Stomach (tissue), 9 donors: ENCODE measurements around the gene CAMKK1. TPM values are rescaled to one million over a fixed set of nuclear protein-coding genes. Genes with fewer than 3 reads are reported as not detected.

Experiments
- DNase-seq, 2 donors: peaks; one replicate each; pipeline versions ENCODE4 v3.0.0 to v3.0.0-alpha.2; 2013 to 2019
- H3K27ac ChIP-seq, 5 donors: fragments of 200-600 bp in 4 of 5; sonication (generic) in 4 of 5; one replicate each; pipeline ENCODE4 v1.5.1; 2013 to 2019; ENCODE audit warnings: mild to moderate bottlenecking in 1 of 5, moderate library complexity in 1 of 5
- H3K27me3 ChIP-seq, 3 donors: fragments of 200-600 bp; sonication (generic); one replicate each; pipeline ENCODE4 v1.5.1; 2017 to 2019; ENCODE audit warnings: mixed run types in 1 of 3
- H3K36me3 ChIP-seq, 4 donors: fragments of 200-600 bp; sonication (generic); 1 replicate in 3 of 4; 2 replicates in 1 of 4; pipeline ENCODE4 v1.5.1; 2016 to 2019
- H3K4me1 ChIP-seq, 4 donors: fragments of 200-600 bp; sonication (generic); one replicate each; pipeline ENCODE4 v1.5.1; 2016 to 2019
- H3K4me3 ChIP-seq, 4 donors: fragments of 200-600 bp; sonication (generic) in 3 of 4; one replicate each; pipeline ENCODE4 v1.5.1; 2016 to 2019; ENCODE audit warnings: mild to moderate bottlenecking in 1 of 4
- H3K9me3 ChIP-seq, 4 donors: fragments of 200-600 bp; sonication (generic); one replicate each; pipeline ENCODE4 v1.5.1; 2016 to 2019
- CTCF ChIP-seq, 7 experiments: fragments of 450-650 bp in 4 of 7; fragments of 200-600 bp in 3 of 7; sonication (generic) in 3 of 7; IDR thresholded peaks; one replicate each; pipeline ENCODE4 v1.5.1; 2016 to 2019; ENCODE audit warnings: antibody characterized with exemption in 7 of 7, control low read depth in 2 of 7, mild to moderate bottlenecking in 1 of 7
- EP300 ChIP-seq: sonication (generic); formaldehyde crosslinking; IDR thresholded peaks from one replicate; pipeline ENCODE4 v1.6.1; 2017; ENCODE audit warnings: antibody characterized with exemption
- POLR2A ChIP-seq, 4 donors: fragments of 450-650 bp; IDR thresholded peaks; one replicate each; pipeline ENCODE4 v1.6.1; 2016; ENCODE audit warnings: antibody characterized with exemption in 4 of 4, control low read depth in 2 of 4, mild to moderate bottlenecking in 1 of 4, moderate library complexity in 1 of 4
- POLR2AphosphoS5 ChIP-seq, 3 donors: sonication (generic); formaldehyde crosslinking; IDR thresholded peaks; one replicate each; pipeline ENCODE4 v1.6.1; 2016; ENCODE audit warnings: antibody characterized with exemption in 3 of 3
- WGBS, 5 donors: extraction: QIAGEN DNeasy Blood & Tissue Kit in 3 of 5; methylation state at CpG; one replicate each; pipeline versions ENCODE4 v1.1.5 to v1.1.7; 2013 to 2018; 5-methylcytosine and 5-hydroxymethylcytosine counted together
- intact Hi-C: fragments of 100-400 bp; cut with DNase I; formaldehyde crosslinking; loops from one replicate; pipeline ENCODE4 v1.15.1; 2023; ENCODE audit warnings: low total_unique reads
- polyA plus RNA-seq, 3 donors: library from polyadenylated mRNA; stranded (reverse); fragments of 200-250 nt; gene quantifications; one replicate each; pipeline ENCODE4 v1.2.3, GENCODE V29; 2013
- total RNA-seq, 5 donors: library from RNA; depleted of rRNA; stranded (reverse); fragments of >200 nt; gene quantifications; one replicate each; pipeline versions ENCODE4 v1.1.0 to v1.2.3, GENCODE V29; 2014 to 2016
- donor health status: healthy with polysubstance abuse.
- donor health status: Bipolar disorder and iron deficiency.
- donor health status: healthy.

The CAMKK1 gene
- total and polyA plus RNA-seq, 8 donors, result 0.58 to 15.1 (median 4.6) TPM

DNA sequence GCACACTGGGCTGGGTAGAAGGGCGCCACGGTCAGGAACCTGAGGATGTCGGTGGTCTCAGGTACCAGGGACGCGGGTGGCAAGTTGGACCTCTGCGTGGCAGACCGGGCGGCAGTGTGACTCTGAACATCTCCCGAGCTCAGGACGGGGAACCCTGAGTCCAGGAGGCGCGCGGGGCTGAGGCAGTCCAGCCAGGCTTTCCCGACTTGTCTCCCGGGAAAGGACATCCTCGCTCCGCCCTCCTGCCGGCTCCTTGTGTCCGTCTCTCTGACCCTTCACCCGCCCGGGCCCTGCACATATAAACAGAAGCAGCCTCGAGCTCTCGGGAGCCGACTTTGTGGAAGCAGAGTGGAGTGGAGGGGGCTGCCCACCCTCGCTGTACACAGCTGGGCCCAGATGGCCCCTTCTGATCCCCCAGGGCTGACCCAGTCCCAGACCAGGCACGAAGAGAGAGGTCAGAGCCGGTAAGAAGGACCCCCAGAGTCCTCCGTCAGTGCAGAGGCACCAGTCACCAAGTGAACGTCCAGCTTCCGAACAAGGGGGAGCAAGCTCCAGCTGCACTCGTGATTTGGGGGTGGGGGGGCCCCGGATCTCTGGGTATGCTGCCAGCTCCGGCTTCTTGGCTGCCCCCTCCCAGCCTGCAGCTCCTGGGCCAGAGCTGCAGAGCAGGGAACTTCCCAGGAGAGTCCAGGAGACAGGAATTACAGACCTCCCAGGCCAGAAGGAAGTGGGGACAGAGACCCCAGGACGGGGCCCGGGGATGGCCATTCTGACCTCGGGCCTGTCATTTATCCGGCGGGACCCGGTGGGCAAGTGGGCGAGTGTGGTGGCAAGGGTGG, 31.9 kb upstream of the CAMKK1 start:
- H3K4me3 ChIP-seq, result peak overlapping the region in 1 of 4 donors; percentile 2
- no peaks in the 10 kb centered on the region for H3K27me3 ChIP-seq
- WGBS, 5 donors, result 70 to 75% (median 73%) methylated on average over 33 to 40 of the region's 40 CpGs
- intact Hi-C loops, result no loop called here
- peak overlapping the region in 2 of 5 donors; percentile 1 to 14 for H3K27ac ChIP-seq
- TF ChIP-seq EP300 (no peak), POLR2A (IDR thresholded peaks at IDR 0.05) (no peak), POLR2AphosphoS5 (IDR thresholded peaks at IDR 0.05) (no peak), CTCF (IDR thresholded peaks at IDR 0.05) (no peak)
- DNase-seq, result peak in 1 of 2 donors; percentile 61
- peaks cover 4 to 21% (median 14%) of the 10 kb centered on the region in 4 donors for H3K4me1 ChIP-seq
- no peaks in the 10 kb centered on the region for H3K9me3 ChIP-seq
- peaks cover 5 to 57% (median 46%) of the 10 kb centered on the region in 4 donors for H3K36me3 ChIP-seq

DNA sequence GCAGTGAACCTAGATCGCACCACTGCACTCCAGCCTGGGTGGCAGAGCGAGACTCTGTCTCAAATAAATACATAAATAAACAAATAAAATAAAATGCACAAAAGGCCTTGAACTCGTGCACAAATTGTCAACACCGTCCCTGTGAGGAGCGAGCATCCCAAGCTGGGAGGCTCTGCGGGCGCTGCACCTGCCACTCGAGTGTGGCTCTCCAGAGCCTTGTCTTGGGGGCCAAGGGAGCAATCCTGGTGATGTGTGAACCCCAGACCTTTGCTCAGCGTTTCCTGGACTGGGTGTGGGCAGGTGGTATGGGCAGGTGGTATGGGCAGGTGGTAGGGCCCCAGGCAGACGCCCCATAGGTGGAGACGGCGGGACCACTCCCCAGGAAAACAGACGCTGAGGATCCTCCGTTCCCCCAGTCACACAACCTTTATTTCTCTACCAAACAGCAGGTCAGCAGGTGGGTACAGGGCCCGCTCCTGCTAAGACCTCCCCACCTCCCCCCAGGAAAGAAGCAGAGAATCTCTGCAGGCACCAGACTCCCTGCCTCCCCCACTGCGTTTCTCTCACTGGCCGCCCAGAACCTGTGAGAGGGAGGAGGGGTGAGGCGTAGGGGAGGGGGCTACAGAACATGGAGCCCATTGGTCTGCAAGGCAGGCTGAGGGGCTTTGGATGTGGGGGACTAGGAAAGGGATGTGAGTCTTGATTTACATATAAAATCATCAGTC, 30.8 kb upstream of the CAMKK1 start:
- H3K27ac ChIP-seq, result no peak overlapping the region

DNA sequence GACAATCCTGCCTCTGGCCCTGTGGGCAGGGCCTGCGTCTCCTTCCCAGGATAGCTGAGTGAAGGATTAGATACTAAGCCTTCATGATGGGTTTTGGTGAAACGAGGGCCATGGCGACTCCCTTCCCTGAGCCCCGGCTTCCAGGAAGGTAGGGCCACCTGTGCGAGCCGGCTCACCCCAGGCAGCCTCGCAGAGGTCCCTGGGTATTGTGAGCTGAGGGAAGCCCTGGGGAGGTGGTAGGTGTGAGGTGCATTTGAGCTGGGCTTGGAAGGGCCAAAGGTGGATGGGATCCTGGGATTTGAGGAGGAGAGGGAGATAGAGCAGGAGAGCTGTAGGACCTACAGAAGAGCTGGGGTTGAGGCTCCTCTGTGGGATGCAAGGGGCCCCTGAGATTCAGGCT, 29.9 kb upstream of the CAMKK1 start:
- Histone ChIP-seq H3K4me1 (peaks cover 4 to 30% (median 18%) of the 10 kb centered on the region in 4 donors), H3K9me3 (no peaks in the 10 kb centered on the region), H3K27me3 (no peaks in the 10 kb centered on the region), H3K4me3 (no peak overlapping the region), H3K27ac (no peak overlapping the region), H3K36me3 (peaks cover 0 to 37% (median 28%) of the 10 kb centered on the region in 4 donors)
- TF ChIP-seq EP300 (no peak), CTCF (IDR thresholded peaks at IDR 0.05) (no peak), POLR2A (IDR thresholded peaks at IDR 0.05) (no peak)
- no peak for DNase-seq
- 80 to 91% (median 87%) methylated on average over 7 of the region's 7 CpGs for WGBS, 5 donors
- intact Hi-C loops, result no loop called here

More for the DNA sequence above, 30.8 kb upstream of the CAMKK1 start:
- DNase-seq, result no peak
- no peaks in the 10 kb centered on the region for H3K9me3 ChIP-seq
- intact Hi-C loops, result no loop called here
- no peak overlapping the region for H3K4me3 ChIP-seq
- peaks cover 5 to 46% (median 36%) of the 10 kb centered on the region in 4 donors for H3K36me3 ChIP-seq
- H3K27me3 ChIP-seq, result no peaks in the 10 kb centered on the region
- 85 to 93% (median 91%) methylated on average over 17 to 18 of the region's 18 CpGs for WGBS, 5 donors
- TF ChIP-seq POLR2A (IDR thresholded peaks at IDR 0.05) (no peak), CTCF (IDR thresholded peaks at IDR 0.05) (no peak)
- peaks cover 4 to 26% (median 15%) of the 10 kb centered on the region in 4 donors for H3K4me1 ChIP-seq

- H3K4me1 ChIP-seq, result peaks cover 14 to 40% (median 27%) of the 10 kb centered on the region in 4 donors
- H3K4me3 ChIP-seq, result no peak overlapping the region
- TF ChIP-seq EP300, result no peak
- TF ChIP-seq CTCF (IDR thresholded peaks at IDR 0.05), result no peak
- no peak for TF ChIP-seq POLR2A (IDR thresholded peaks at IDR 0.05)
- TF ChIP-seq POLR2AphosphoS5 (IDR thresholded peaks at IDR 0.05), result no peak
- intact Hi-C loops, result no loop called here
- no peaks in the 10 kb centered on the region for H3K27me3 ChIP-seq
- no peaks in the 10 kb centered on the region for H3K9me3 ChIP-seq
- WGBS, 5 donors, result 43 to 73% (median 46%) methylated on average over 17 to 27 of the region's 27 CpGs
- DNase-seq, result peak in 1 of 2 donors; percentile 72
- H3K36me3 ChIP-seq, result peaks cover 0 to 27% (median 20%) of the 10 kb centered on the region in 4 donors
- peak overlapping the region in 1 of 5 donors; percentile 7 for H3K27ac ChIP-seq
Measured at GRCh38 chr17:3921502-3922319, 28.9 kb upstream of the CAMKK1 start.
